BLaER1 (cell line): ENCODE measurements around the gene ZNF222.

Source experiments
- H3K27ac ChIP-seq: shearing (Covaris generic); formaldehyde crosslinking; 2 replicates; pipeline ENCODE4 v1.8.1; 2022
- H3K27me3 ChIP-seq: shearing (Covaris generic); formaldehyde crosslinking; 2 replicates; pipeline ENCODE4 v1.8.1; 2022
- H3K36me3 ChIP-seq: shearing (Covaris generic); formaldehyde crosslinking; 2 replicates; pipeline ENCODE4 v1.8.1; 2022
- H3K4me1 ChIP-seq: shearing (Covaris generic); formaldehyde crosslinking; 2 replicates; pipeline ENCODE4 v1.8.1; 2022
- H3K4me2 ChIP-seq: shearing (Covaris generic); formaldehyde crosslinking; 2 replicates; pipeline ENCODE4 v1.8.1; 2022
- H3K4me3 ChIP-seq: shearing (Covaris generic); formaldehyde crosslinking; 2 replicates; pipeline ENCODE4 v1.8.1; 2022
- H3K9ac ChIP-seq: shearing (Covaris generic); formaldehyde crosslinking; 2 replicates; pipeline ENCODE4 v1.8.1; 2022
- H3K9me3 ChIP-seq: shearing (Covaris generic); formaldehyde crosslinking; 2 replicates; pipeline ENCODE4 v1.8.1; 2022
- H4K20me1 ChIP-seq: shearing (Covaris generic); formaldehyde crosslinking; 2 replicates; pipeline ENCODE4 v1.8.1; 2022
- Cebpa-rat ChIP-seq: shearing (Covaris generic); IDR thresholded peaks from 2 replicates; pipeline ENCODE4 v1.8.1; 2022

Gene ZNF222

GRCh38 chr19:44003461-44004009 lies 21.6 kb upstream of the ZNF222 start:
- H3K4me1 ChIP-seq: peaks cover 18% of the 10 kb centered on the region
- H3K36me3 ChIP-seq: peaks cover 30% of the 10 kb centered on the region
- no peaks in the 10 kb centered on the region for H3K27me3 ChIP-seq
- H3K4me3 ChIP-seq: peak overlapping the region; percentile 97
- peak; percentile 37; the same call in 1 of the 2 replicates for TF ChIP-seq Cebpa-rat
- peak overlapping the region; percentile 86 for H3K9ac ChIP-seq
- no peaks in the 10 kb centered on the region for H4K20me1 ChIP-seq
- H3K27ac ChIP-seq: peak overlapping the region; percentile 75
- H3K4me2 ChIP-seq: peak overlapping the region; percentile 92
- H3K9me3 ChIP-seq: peaks cover 39% of the 10 kb centered on the region

- H3K9ac ChIP-seq: no peak overlapping the region
- H3K9me3 ChIP-seq: peaks cover 63% of the 10 kb centered on the region
- H3K27ac ChIP-seq: no peak overlapping the region
- H4K20me1 ChIP-seq: no peaks in the 10 kb centered on the region
- H3K36me3 ChIP-seq: peaks cover 54% of the 10 kb centered on the region
- H3K27me3 ChIP-seq: no peaks in the 10 kb centered on the region
- H3K4me2 ChIP-seq: no peak overlapping the region
- no peak overlapping the region for H3K4me3 ChIP-seq
- H3K4me1 ChIP-seq: peaks cover 18% of the 10 kb centered on the region
- TF ChIP-seq Cebpa-rat: peak; percentile 9; the same call in 1 of the 2 replicates
Measured at GRCh38 chr19:44005973-44006372, 19.2 kb upstream of the ZNF222 start.

GRCh38 chr19:44007473-44007872 lies 17.7 kb upstream of the ZNF222 start:
- H3K36me3 ChIP-seq: peaks cover 69% of the 10 kb centered on the region
- H3K4me1 ChIP-seq: peaks cover 11% of the 10 kb centered on the region
- no peaks in the 10 kb centered on the region for H3K27me3 ChIP-seq
- peaks cover 78% of the 10 kb centered on the region for H3K9me3 ChIP-seq
- H3K4me3 ChIP-seq: 0 out of 2 replicates have a peak overlapping the region, but pooled peaks have one; percentile 15
- peak; percentile 39; the same call in 1 of the 2 replicates for TF ChIP-seq Cebpa-rat
- no peak overlapping the region for H3K27ac ChIP-seq
- H3K4me2 ChIP-seq: no peak overlapping the region
- no peaks in the 10 kb centered on the region for H4K20me1 ChIP-seq
- H3K9ac ChIP-seq: no peak overlapping the region

- H3K27me3 ChIP-seq: no peaks in the 10 kb centered on the region
- H3K4me1 ChIP-seq: no peaks in the 10 kb centered on the region
- peaks cover 76% of the 10 kb centered on the region for H3K36me3 ChIP-seq
- H3K9me3 ChIP-seq: peaks cover 100% of the 10 kb centered on the region
- no peak overlapping the region for H3K4me2 ChIP-seq
- no peak overlapping the region for H3K27ac ChIP-seq
- H3K4me3 ChIP-seq: peak overlapping the region; percentile 44
- H3K9ac ChIP-seq: no peak overlapping the region
- no peak for TF ChIP-seq Cebpa-rat
- H4K20me1 ChIP-seq: no peaks in the 10 kb centered on the region
Measured at GRCh38 chr19:44010468-44010867, 14.7 kb upstream of the ZNF222 start.

GRCh38 chr19:44019498-44019897 lies 5.7 kb upstream of the ZNF222 start:
- no peak overlapping the region for H3K4me2 ChIP-seq
- H4K20me1 ChIP-seq: no peaks in the 10 kb centered on the region
- no peaks in the 10 kb centered on the region for H3K27me3 ChIP-seq
- H3K4me3 ChIP-seq: no peak overlapping the region
- no peaks in the 10 kb centered on the region for H3K36me3 ChIP-seq
- H3K27ac ChIP-seq: no peak overlapping the region
- TF ChIP-seq Cebpa-rat: no peak
- peaks cover 24% of the 10 kb centered on the region for H3K9me3 ChIP-seq
- no peaks in the 10 kb centered on the region for H3K4me1 ChIP-seq
- H3K9ac ChIP-seq: no peak overlapping the region

- no peak overlapping the region for H3K27ac ChIP-seq
- peaks cover 23% of the 10 kb centered on the region for H3K9me3 ChIP-seq
- H3K4me3 ChIP-seq: no peak overlapping the region
- H3K9ac ChIP-seq: no peak overlapping the region
- TF ChIP-seq Cebpa-rat: no peak
- no peaks in the 10 kb centered on the region for H4K20me1 ChIP-seq
- no peaks in the 10 kb centered on the region for H3K36me3 ChIP-seq
- peaks cover 8% of the 10 kb centered on the region; the same call in 1 of the 2 replicates for H3K4me1 ChIP-seq
- H3K27me3 ChIP-seq: no peaks in the 10 kb centered on the region
- H3K4me2 ChIP-seq: no peak overlapping the region
Measured at GRCh38 chr19:44021221-44021620, 4.0 kb upstream of the ZNF222 start.

GRCh38 chr19:44024900-44025216 lies 321 bp upstream of the ZNF222 start:
- H3K27ac ChIP-seq: peak overlapping the region; percentile 47; the same call in 1 of the 2 replicates
- peaks cover 35% of the 10 kb centered on the region for H3K36me3 ChIP-seq
- no peaks in the 10 kb centered on the region for H4K20me1 ChIP-seq
- H3K4me2 ChIP-seq: peak overlapping the region; percentile 81
- peaks cover 8% of the 10 kb centered on the region; the same call in 1 of the 2 replicates for H3K4me1 ChIP-seq
- H3K9me3 ChIP-seq: peaks cover 45% of the 10 kb centered on the region
- no peaks in the 10 kb centered on the region for H3K27me3 ChIP-seq
- peak overlapping the region; percentile 69 for H3K4me3 ChIP-seq
- no peak for TF ChIP-seq Cebpa-rat
- H3K9ac ChIP-seq: peak overlapping the region; percentile 71

GRCh38 chr19:44026622-44027021 lies 1.4 kb downstream of the ZNF222 start:
- Histone ChIP-seq H3K9ac (no peak overlapping the region), H4K20me1 (no peaks in the 10 kb centered on the region), H3K4me3 (no peak overlapping the region), H3K36me3 (peaks cover 52% of the 10 kb centered on the region), H3K27me3 (no peaks in the 10 kb centered on the region), H3K9me3 (peaks cover 63% of the 10 kb centered on the region), H3K4me1 (peaks cover 8% of the 10 kb centered on the region; the same call in 1 of the 2 replicates), H3K27ac (no peak overlapping the region), H3K4me2 (no peak overlapping the region)
- TF ChIP-seq Cebpa-rat: no peak

GRCh38 chr19:44032001-44032610 lies 6.9 kb downstream of the ZNF222 start:
- Histone ChIP-seq H3K9ac (no peak overlapping the region), H3K27ac (no peak overlapping the region), H3K36me3 (peaks cover 77% of the 10 kb centered on the region), H4K20me1 (no peaks in the 10 kb centered on the region), H3K27me3 (no peaks in the 10 kb centered on the region), H3K4me2 (no peak overlapping the region), H3K4me1 (no peaks in the 10 kb centered on the region), H3K4me3 (peak overlapping the region; percentile 47), H3K9me3 (peaks cover 98% of the 10 kb centered on the region)
- TF ChIP-seq Cebpa-rat: no peak

GRCh38 chr19:44042147-44042546 lies 17.0 kb downstream of the ZNF222 start:
- Histone ChIP-seq H3K4me2 (no peak overlapping the region), H4K20me1 (no peaks in the 10 kb centered on the region), H3K4me3 (no peak overlapping the region), H3K27ac (no peak overlapping the region), H3K27me3 (no peaks in the 10 kb centered on the region), H3K9ac (no peak overlapping the region), H3K9me3 (peaks cover 16% of the 10 kb centered on the region), H3K36me3 (no peaks in the 10 kb centered on the region), H3K4me1 (no peaks in the 10 kb centered on the region)
- no peak for TF ChIP-seq Cebpa-rat
